ENCODE results near the gene RTEL1. TPM values are rescaled to one million over a fixed set of nuclear protein-coding genes. Genes with fewer than 3 reads are reported as not detected.

The RTEL1 gene
- total and polyA plus RNA-seq, 9 of the 15 experiments (the other 6 are each of a cell fraction or from before 2014, with no cell fraction given), result 0.36 to 61.0 (median 17.9) TPM

- ATAC-seq (no peak), FAIRE-seq (no peak), DNase-seq (ENCODE audit: extremely low read depth in 1 of 4, low spot score in 3 of 4) (no peak)
- Histone ChIP-seq H4K20me1 (replicated peaks; ENCODE audit: control insufficient read depth, insufficient read depth, low read length) (no peaks in the 10 kb centered on the region; the same call in 1 of the 2 replicates), H3K4me3 (no peak overlapping the region), H3K4me1 (replicated peaks in 1 of 2; ENCODE audit: control insufficient read depth in 2 of 2, insufficient read depth in 2 of 2, low read length in 2 of 2) (peaks cover 9 to 74% of the 10 kb centered on the region in 2 experiments), H3K36me3 (ENCODE audit: control insufficient read depth, insufficient read depth, low read length) (peaks cover 31% of the 10 kb centered on the region; the same call in 2 of the 3 replicates), H3K79me2 (ENCODE audit: control insufficient read depth, insufficient read depth, low read length) (no peaks in the 10 kb centered on the region), H2AFZ (ENCODE audit: low read depth, low read length) (no peak overlapping the region), H3K4me2 (ENCODE audit: insufficient read depth, low read length) (no peak overlapping the region), H3K27ac (ENCODE audit: extremely low read depth, low read depth, low read length) (no peak overlapping the region), H3K9me3 (replicated peaks; ENCODE audit: control insufficient read depth, insufficient read depth, low read depth, low read length) (no peaks in the 10 kb centered on the region), H3K9ac (ENCODE audit: insufficient read depth in 1 of 2, low read depth in 2 of 2, low read length in 2 of 2) (peak overlapping the region in 1 of 2 experiments; percentile 17; a peak in 1 of 4 replicates), H3K9me1 (ENCODE audit: control insufficient read depth, insufficient read depth, low read length) (no peaks in the 10 kb centered on the region), H3K27me3 (ENCODE audit: control insufficient read depth in 2 of 2, insufficient read depth in 2 of 2, low read length in 2 of 2) (no peaks in the 10 kb centered on the region)
- intact Hi-C loops (cut with micrococcal nuclease) (no loop called here), in situ Hi-C loops (cut with MboI) (no loop called here)
- CTCF ChIA-PET (ENCODE audit: low intra/inter-chr PET ratio), result interaction anchor here (0.6 kb wide), 1 partner anchor 128 kb away, joined by 3 read pairs; no protein-coding TSS in a partner anchor
- POLR2A ChIA-PET, result no interaction called here
- TF ChIP-seq FIP1L1 (IDR thresholded peaks at IDR 0.05; ENCODE audit: low read depth, low read length, poor library complexity, severe bottlenecking) (peak; percentile 43), HNRNPUL1 (IDR thresholded peaks at IDR 0.05; ENCODE audit: low read length) (peak; percentile 83; the same call in 1 of the 2 replicates), ADNP (tag; IDR thresholded peaks at IDR 0.05) (no peak), RBFOX2 (IDR thresholded peaks at IDR 0.05; ENCODE audit: low read depth, low read length) (peak; percentile 42), ZKSCAN8 (CRISPR knock-in tag; IDR thresholded peaks at IDR 0.05) (no peak), NR2C1 (IDR thresholded peaks at IDR 0.05) (no peak), NR2C1 (tag; IDR thresholded peaks at IDR 0.05) (no peak), HNRNPL (IDR thresholded peaks at IDR 0.05; ENCODE audit: low read depth, low read length) (0 out of 2 replicates have a peak, but pooled peaks have one; percentile 6), CREB5 (CRISPR knock-in tag; IDR thresholded peaks at IDR 0.05) (no peak), POLR2G (IDR thresholded peaks at IDR 0.05; ENCODE audit: low read depth, low read length) (peak; percentile 77), RBM14 (IDR thresholded peaks at IDR 0.05; ENCODE audit: borderline replicate concordance, insufficient read depth, low read depth, low read length) (0 out of 2 replicates have a peak, but pooled peaks have one; percentile 47), SRSF3 (IDR thresholded peaks at IDR 0.05; ENCODE audit: insufficient read depth, low read length) (no peak), SMAD4 (CRISPR knock-in tag; conservative IDR thresholded peaks at IDR 0.05) (no peak)
- TF ChIP-seq, protein P1, sequence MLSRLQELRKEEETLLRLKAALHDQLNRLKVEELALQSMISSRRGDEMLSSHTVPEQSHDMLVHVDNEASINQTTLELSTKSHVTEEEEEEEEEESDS (CRISPR knock-in tag; IDR thresholded peaks at IDR 0.05), result no peak
- BruUV-seq (replicated peaks), result TSS peak; percentile 26
- 93% methylated on average over 30 of the region's 37 CpGs for WGBS (ENCODE audit: insufficient coverage, low coverage, missing lambda C conversion rate)
Observed at GRCh38 chr20:63694584-63695423, 36.7 kb downstream of the RTEL1 start.
